ENCODE data around the gene GDF11.
"Not testable (repeated sequence)": the region's sequence is repeated elsewhere in the genome, so short reads cannot be mapped to it uniquely, and the experiment has no call there.

- TF ChIP-seq CTCF, POLR2A (IDR thresholded peaks at IDR 0.05): not testable (repeated sequence)
Measured at GRCh38 chr12:55758575-55758974, 15.7 kb downstream of the GDF11 start.

Data from uterus (tissue), 2 donors.